ENCODE data around the gene CASP1.
"Not testable (repeated sequence)": the region's sequence is repeated elsewhere in the genome, so short reads cannot be mapped to it uniquely, and the experiment has no call there.

The CASP1 gene

GRCh38 chr11:105034813-105035620, at the start of gene CASP1:
TSS of gene CASP1 (minus strand) at chr11:105035144. CDS start at chr11:105035113, 31 bp downstream.
- FAIRE-seq = no peak
- DNase-seq (ENCODE audit: low spot score) = no peak

DNA sequence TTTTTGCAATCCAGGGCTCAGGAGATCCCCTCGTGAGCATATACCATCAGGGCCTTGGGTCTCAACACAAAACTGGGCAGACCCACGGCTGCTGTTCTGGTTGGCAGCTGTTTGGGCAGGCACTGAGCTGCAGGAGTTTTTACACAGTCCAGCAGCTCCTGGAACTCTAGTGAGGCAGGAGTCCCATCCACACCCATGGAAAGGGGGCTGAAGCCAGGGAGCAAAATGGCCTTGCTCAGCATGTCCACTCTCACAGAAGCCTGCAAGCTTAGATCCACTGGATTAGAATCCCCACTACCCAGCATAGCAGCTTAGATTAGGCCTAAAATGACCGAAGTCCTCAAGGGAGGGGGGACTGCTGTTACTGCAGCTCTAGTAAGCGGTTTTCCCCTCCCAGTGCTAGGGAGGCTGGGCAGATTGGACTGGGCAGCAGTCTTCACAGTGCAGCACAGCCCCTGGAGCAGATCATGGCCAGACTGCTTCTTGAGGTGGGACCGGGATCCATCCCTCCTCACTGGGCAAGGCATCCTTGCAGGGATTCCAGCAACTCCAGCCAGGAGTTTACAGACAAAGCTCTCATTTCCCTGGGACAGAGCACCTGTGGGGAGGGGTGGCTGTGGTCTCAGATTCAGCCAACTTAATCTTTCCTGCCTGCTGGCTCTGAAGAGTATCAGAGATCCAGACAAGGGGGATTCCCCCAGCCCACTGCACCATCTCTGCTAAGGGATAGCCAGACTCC, 46.6 kb upstream of the CASP1 start:
- DNase-seq (ENCODE audit: low spot score) (no peak), FAIRE-seq (no peak)

- FAIRE-seq; DNase-seq (ENCODE audit: low spot score): not testable (repeated sequence)
Observed at GRCh38 chr11:105080171-105080906, 45.4 kb upstream of the CASP1 start.

DNA sequence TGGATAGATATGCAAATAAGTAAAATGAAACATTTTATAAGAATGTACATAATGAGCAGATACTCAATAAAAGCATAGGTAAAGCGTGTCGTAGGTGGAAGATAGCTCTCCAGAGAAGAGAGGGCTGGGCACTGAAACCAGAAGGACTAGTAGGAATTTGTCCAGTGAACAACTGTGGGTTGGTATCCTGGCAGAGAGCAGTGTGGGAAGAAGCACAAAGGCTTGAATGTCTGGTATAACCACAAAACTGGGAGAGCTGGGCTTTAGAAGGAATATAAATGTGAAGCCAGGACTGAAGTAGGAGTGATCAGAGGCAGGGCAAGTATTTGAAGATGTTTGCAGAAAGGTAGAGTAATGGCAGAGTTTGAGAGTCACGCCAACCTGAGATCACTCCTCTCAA, 43.3 kb upstream of the CASP1 start:
- FAIRE-seq = no peak
- DNase-seq (ENCODE audit: low spot score) = no peak

GRCh38 chr11:105077141-105077790, 42.3 kb upstream of the CASP1 start:
- not testable (repeated sequence) for DNase-seq (ENCODE audit: low spot score)
- FAIRE-seq = peak; percentile 67

DNA sequence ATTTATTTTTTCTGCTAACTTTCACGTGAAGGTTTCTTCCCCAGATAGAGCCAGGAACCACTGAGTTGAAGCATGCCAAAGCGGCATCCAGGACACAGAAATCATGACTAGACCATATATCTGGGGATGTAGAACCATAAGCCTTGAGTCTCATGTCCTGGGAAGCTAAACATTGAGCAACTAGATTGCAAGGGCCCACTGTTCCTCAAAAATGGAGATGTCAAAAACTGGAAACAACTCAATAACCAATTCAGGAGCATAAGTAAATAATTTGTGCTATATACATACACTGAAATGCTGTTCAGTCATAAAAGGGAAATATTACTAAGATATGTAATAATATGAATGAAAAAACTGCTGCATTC, 39.2 kb upstream of the CASP1 start:
- DNase-seq (ENCODE audit: low spot score) (no peak), FAIRE-seq (no peak)

GRCh38 chr11:105073456-105074165, 38.7 kb upstream of the CASP1 start:
- FAIRE-seq (no peak), DNase-seq (ENCODE audit: low spot score) (no peak)

DNA sequence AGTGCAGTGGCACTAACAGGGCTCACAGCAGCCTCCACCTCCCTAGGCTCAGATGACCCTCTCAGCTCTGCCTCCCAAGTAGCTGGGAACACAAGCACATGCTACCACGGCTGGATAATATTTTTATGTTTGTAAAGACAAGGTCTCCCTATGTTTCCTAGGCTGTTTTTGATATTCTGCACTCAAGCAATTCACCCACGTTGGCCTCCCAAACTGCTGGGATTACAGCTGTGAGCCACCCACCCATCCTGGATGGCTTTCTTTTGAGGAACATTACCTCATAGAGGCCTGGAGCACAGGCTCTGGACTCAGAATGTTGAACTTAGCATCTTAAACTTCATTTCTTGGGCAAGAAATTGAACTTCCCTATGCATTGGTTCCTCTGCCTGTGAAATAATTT, 37.1 kb upstream of the CASP1 start:
- not testable (repeated sequence) for DNase-seq (ENCODE audit: low spot score); FAIRE-seq

DNA sequence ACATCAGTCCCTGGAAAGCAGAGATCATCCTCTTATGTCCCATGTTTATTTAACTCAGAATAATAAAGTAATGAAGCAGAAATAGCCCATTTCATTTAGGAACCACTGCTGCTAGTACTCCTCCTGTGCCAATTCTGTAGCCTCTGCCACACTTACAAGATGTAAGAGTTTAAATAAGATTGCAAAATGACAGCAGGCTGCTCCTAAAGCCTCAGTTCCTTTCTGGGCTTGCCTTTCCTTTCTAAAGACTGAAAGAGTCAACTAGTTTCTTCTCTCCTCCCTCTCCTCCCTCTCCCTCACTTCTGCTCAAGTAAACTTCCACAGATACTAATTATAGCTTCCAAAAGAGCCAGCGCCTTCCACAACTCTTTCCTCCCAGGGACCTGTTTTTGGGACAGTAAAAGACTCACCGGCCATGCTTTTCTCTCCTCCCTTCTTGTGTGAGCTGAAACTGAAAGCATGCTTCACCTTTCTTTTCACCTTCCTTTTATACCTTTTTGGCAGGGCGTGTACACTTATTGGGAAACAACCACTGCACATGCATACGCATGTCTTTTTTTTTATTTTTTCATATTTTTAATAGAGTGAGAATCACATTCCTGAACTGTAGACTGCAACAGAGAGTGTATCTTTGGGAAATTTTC, 36.3 kb upstream of the CASP1 start:
- no peak for FAIRE-seq
- DNase-seq (ENCODE audit: low spot score) = no peak

DNA sequence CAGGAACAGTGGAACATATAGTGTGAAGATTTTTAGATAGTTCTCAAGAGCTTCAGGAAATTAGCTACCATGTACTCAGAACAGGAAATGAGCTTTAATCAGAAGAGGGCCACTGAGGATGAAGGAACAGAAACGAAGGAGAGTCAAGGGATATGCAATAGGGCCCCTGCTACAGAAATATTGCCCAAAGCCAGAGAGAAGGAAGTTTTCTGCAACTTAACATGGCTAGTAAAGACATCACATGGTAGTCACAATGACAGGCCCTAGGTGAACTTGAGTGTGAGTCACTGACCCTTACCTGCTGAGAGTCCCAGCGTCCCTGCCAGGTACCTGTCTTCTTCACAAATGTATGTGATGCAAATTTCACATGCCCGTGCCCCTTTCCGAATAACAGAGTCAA, 35.4 kb upstream of the CASP1 start:
- FAIRE-seq = no peak

GRCh38 chr11:105069749-105070148, 34.8 kb upstream of the CASP1 start:
- peak; percentile 80 for FAIRE-seq
- not testable (repeated sequence) for DNase-seq (ENCODE audit: low spot score)

More for the DNA sequence above, 35.4 kb upstream of the CASP1 start:
- no peak for DNase-seq (ENCODE audit: low spot score)

DNA sequence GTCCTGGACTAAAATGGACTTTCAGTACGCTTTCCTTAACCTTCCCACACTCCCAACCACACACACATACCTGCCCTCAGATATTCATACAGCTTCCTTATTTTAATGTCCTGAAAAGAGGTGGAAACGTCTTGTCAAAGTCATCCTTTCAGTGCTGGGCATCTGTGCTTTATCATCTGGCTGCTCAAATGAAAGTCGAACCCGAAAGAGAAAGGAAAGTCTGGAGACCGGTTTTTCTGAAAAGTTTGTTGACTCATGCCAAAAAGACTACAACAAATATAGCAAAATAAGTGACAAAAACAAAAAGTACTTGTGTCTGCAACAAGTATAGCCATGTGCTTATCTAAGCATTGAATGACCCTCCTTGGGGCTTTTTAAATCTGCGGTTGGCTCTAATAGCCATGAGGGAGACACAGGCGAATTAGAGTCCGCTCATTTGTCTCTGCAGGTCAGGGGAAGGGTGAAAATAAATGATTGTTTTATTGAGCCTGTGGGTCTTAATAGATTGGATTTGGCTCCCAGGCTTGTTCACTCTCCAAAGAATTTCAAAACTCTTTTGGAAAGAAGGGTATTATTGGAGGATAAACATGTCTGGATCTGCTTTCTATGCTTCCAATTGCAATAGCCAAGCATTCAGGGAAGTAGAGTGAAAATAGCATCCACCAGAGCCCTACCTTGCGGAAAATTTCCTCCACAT, 28.4 kb upstream of the CASP1 start:
- DNase-seq (ENCODE audit: low spot score); FAIRE-seq: not testable (repeated sequence)

GRCh38 chr11:105057432-105057831, 22.5 kb upstream of the CASP1 start:
- FAIRE-seq = no peak
- DNase-seq (ENCODE audit: low spot score) = no peak

GRCh38 chr11:105056446-105056845, 21.5 kb upstream of the CASP1 start:
- DNase-seq (ENCODE audit: low spot score) (no peak), FAIRE-seq (no peak)

DNA sequence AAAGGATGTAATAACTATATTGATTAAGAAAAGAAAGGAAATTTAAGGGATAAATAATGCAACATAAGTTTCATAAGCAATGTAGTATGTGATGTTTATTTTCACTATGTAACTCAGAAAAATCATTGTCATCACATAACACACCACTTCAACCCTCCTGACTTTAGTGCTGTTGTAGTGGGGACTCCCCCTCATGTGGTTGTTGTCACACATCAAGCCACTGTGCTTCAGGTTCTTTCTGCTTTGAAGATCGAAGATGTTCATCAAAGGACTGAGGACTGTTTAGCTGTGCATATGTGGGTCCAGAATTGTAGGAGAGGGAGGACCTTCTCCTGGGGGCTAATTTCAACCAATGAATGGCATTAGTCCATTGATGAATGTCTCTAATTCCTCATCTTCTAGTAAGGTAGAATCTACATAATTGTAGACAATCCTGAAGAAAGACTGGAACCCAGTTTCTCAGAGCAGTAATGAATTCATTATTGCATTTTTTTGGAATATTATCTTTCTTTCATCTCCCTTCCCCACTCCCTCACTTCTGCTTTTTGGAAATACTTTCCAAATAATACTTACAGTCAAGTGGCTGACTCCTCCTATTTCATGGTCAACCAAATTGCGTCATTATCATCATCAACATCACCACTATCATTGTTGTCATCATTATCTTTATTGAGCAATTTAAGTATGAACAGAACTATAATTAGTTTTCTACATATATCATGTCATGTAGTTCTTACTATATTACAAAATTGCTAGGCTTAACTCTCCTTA, 20.0 kb upstream of the CASP1 start:
- DNase-seq (ENCODE audit: low spot score) (no peak), FAIRE-seq (no peak)

DNA sequence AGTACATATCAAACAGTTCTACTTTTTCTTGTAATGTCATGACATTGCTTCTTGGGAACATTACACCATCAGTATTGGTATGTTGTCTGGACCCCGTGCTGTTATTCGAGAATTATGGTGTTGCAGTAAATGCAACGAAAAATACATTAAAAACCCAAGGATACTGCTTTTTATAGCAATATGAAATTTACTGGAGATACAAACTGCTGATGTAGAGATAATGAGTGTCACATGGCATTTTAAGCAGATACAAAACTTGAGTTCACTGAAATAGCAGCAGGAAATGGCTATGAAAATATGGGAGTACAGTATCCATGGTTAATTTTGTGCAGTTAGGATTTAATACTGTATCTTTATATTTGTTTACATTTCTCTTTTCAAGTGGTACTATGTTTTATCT, 17.5 kb upstream of the CASP1 start:
- FAIRE-seq = no peak
- no peak for DNase-seq (ENCODE audit: low spot score)

DNA sequence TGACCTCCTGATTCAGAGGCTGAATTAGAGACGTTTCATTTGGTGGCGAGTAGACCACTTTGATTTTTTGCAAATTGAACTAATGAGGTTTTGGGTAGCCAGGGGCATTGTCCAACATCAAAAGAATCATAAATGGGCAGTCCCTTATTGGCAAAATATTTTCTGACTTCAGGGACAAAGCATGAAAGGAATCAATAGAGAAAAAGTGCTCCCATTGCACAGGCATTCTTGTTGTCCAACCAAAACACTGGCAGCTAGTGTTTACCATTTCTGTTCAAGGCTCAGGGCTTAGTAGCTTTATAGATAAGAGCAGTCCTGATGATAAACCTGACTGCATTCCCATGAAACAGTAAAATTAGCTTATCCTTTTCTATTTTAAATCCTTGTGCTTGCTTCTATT, 16.6 kb upstream of the CASP1 start:
- FAIRE-seq (no peak), DNase-seq (ENCODE audit: low spot score) (no peak)

DNA sequence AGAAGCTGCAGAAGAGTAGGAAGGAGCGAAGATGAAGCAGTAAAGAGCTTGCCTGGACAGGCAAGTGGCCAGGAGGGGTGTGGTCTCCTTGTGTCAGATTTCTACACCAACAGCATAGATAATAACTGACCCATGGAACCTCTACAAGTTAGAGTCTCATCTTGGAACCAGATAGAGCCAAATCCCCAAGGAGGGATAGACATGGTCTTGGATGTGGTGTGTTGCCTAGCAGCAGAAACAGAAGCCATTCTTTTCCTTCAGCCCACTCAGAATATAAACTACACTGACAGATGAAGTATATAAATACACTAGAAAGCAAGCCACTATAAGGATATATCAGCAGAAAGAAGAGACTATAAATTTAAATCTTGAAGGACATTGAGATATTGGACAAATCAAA, 14.5 kb upstream of the CASP1 start:
- no peak for DNase-seq (ENCODE audit: low spot score)
- no peak for FAIRE-seq

Data from urothelium cell line (cell line).